ENCODE measurements around the gene ACAD10. TPM values are rescaled to one million over a fixed set of nuclear protein-coding genes. Genes with fewer than 3 reads are reported as not detected.
A peak's percentile ranks its signal among the peaks of the same experiment; 100 is the strongest.

The ACAD10 gene
- total and polyA plus RNA-seq, 2 donors from 2014 or later: 33.7 to 47.0 TPM

DNA sequence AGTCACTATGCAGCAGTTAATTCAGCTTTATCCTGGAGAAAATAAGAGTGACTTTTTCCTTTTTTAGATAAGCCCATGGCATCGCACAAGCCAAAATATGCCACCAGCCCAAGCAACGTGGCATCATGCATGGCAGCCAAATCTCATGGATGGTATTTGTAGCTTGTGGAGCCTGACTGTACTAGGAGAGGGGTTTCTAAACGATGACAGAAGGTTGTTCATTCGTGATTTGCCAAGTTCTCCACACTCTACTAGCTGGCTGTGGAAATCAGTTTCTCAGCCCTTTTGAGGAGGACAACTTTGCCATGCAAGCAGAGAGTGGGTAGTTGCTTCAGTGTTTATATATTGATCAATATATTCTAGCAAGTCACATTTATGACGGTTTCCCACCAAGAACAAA lies 45.3 kb upstream of the ACAD10 start:
- H3K27me3 ChIP-seq (ENCODE audit: control insufficient read depth, insufficient read depth, low read length): no peaks in the 10 kb centered on the region
- H3K4me1 ChIP-seq (ENCODE audit: control insufficient read depth in 2 of 3, insufficient read depth in 2 of 3, low read depth in 1 of 3, low read length in 3 of 3): peaks cover 3 to 14% (median 4%) of the 10 kb centered on the region in 3 donors
- peaks cover 0 to 15% (median 7%) of the 10 kb centered on the region in 3 donors for H3K36me3 ChIP-seq (ENCODE audit: control insufficient read depth in 2 of 3, insufficient read depth in 3 of 3, low read length in 3 of 3)
- H3K27ac ChIP-seq (ENCODE audit: low read depth in 2 of 2, low read length in 2 of 2): no peak overlapping the region
- FAIRE-seq (no peak), DNase-seq (no peak)
- H3K9me3 ChIP-seq (ENCODE audit: control insufficient read depth in 2 of 3, insufficient read depth in 1 of 3, low read length in 3 of 3): no peaks in the 10 kb centered on the region
- H3K4me3 ChIP-seq (ENCODE audit: low read length in 3 of 3): no peak overlapping the region
- TF ChIP-seq, protein P1, sequence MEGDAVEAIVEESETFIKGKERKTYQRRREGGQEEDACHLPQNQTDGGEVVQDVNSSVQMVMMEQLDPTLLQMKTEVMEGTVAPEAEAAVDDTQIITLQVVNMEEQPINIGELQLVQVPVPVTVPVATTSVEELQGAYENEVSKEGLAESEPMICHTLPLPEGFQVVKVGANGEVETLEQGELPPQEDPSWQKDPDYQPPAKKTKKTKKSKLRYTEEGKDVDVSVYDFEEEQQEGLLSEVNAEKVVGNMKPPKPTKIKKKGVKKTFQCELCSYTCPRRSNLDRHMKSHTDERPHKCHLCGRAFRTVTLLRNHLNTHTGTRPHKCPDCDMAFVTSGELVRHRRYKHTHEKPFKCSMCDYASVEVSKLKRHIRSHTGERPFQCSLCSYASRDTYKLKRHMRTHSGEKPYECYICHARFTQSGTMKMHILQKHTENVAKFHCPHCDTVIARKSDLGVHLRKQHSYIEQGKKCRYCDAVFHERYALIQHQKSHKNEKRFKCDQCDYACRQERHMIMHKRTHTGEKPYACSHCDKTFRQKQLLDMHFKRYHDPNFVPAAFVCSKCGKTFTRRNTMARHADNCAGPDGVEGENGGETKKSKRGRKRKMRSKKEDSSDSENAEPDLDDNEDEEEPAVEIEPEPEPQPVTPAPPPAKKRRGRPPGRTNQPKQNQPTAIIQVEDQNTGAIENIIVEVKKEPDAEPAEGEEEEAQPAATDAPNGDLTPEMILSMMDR (IDR thresholded peaks at IDR 0.05; ENCODE audit: borderline replicate concordance, extremely low read depth, insufficient read depth): no peak
- no peak overlapping the region for H3K9ac ChIP-seq (ENCODE audit: low read length in 3 of 3)
- intact Hi-C loops (cut with DNase I): no loop called here

DNA sequence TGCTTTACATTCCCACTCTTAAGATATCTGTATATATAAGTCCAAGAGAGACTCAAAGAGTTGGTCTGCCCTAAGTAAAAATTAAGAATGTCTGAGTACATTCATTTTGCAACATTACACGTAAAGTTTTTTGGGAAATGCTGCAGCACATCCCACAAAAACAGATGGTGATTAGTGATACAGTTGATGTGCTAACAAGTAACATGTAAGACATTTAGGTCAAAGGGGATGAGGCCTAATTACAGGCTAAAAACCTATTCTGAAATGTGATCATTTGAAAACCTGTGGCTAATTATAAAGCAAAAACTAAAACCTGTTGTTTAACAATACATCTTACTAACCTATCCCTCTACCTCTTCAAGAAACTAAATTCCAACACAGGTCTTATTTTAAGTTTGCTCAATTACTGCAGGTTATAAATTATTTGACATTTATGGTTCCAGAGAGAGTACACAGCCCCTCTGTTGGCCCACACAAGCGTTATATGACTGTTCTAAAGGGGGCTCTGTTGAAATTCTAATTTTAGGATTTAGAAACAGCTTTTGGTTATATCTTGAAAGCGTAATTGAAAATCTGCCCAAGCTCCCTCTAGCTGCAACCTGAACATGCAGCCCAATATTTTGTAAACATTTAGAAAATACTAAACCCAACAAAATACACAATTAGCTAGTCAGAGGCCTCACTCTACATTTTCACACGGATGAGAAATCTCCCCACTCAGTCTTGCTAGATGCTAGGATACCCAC lies 43.0 kb upstream of the ACAD10 start:
- DNase-seq (peak in 2 of 5 donors; percentile 11 to 41), FAIRE-seq (no peak)
- Histone ChIP-seq H3K27me3 (ENCODE audit: control insufficient read depth, insufficient read depth, low read length) (no peaks in the 10 kb centered on the region), H3K4me1 (ENCODE audit: control insufficient read depth in 2 of 3, insufficient read depth in 2 of 3, low read depth in 1 of 3, low read length in 3 of 3) (peaks cover 0 to 7% (median 0%) of the 10 kb centered on the region in 3 donors), H3K27ac (ENCODE audit: low read depth in 2 of 2, low read length in 2 of 2) (peak overlapping the region in 1 of 2 donors; percentile 54), H3K9ac (ENCODE audit: low read length in 3 of 3) (no peak overlapping the region), H3K36me3 (ENCODE audit: control insufficient read depth in 2 of 3, insufficient read depth in 3 of 3, low read length in 3 of 3) (peaks cover 0 to 31% (median 7%) of the 10 kb centered on the region in 3 donors), H3K9me3 (ENCODE audit: control insufficient read depth in 2 of 3, insufficient read depth in 1 of 3, low read length in 3 of 3) (no peaks in the 10 kb centered on the region), H3K4me3 (ENCODE audit: low read length in 3 of 3) (no peak overlapping the region)
- TF ChIP-seq, protein P1 (IDR thresholded peaks at IDR 0.05; ENCODE audit: borderline replicate concordance, extremely low read depth, insufficient read depth): no peak
- intact Hi-C loops (cut with DNase I): no loop called here

DNA sequence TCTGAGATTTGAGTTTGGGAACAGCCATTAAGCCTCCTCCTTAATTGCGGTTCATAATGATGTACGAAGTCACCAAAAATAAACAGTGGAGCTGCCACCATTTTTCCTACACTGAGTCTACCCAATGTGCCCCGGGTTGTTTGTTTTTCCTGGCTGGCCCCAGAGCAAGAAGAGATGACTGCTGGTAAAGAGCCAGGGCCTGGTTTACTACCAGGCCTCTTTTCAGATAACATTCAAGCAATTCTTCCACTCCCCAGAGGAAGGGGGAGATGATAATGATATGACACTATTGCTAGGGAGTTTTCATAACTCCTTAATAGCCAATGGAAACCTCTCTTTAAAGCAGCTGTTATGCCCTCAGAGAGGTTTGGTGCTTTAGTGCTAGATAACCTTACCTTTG lies 42.4 kb upstream of the ACAD10 start:
- Histone ChIP-seq H3K9me3 (ENCODE audit: control insufficient read depth in 2 of 3, insufficient read depth in 1 of 3, low read length in 3 of 3) (no peaks in the 10 kb centered on the region), H3K27ac (ENCODE audit: low read depth in 2 of 2, low read length in 2 of 2) (no peak overlapping the region), H3K36me3 (ENCODE audit: control insufficient read depth in 2 of 3, insufficient read depth in 3 of 3, low read length in 3 of 3) (peaks cover 0 to 31% (median 7%) of the 10 kb centered on the region in 3 donors), H3K4me3 (ENCODE audit: low read length in 3 of 3) (no peak overlapping the region), H3K9ac (ENCODE audit: low read length in 3 of 3) (no peak overlapping the region), H3K4me1 (ENCODE audit: control insufficient read depth in 2 of 3, insufficient read depth in 2 of 3, low read depth in 1 of 3, low read length in 3 of 3) (peaks cover 0 to 7% (median 0%) of the 10 kb centered on the region in 3 donors), H3K27me3 (ENCODE audit: control insufficient read depth, insufficient read depth, low read length) (no peaks in the 10 kb centered on the region)
- peak in 3 of 5 donors; percentile 18 to 39 (median 23) for DNase-seq
- FAIRE-seq: no peak
- TF ChIP-seq, protein P1 (IDR thresholded peaks at IDR 0.05; ENCODE audit: borderline replicate concordance, extremely low read depth, insufficient read depth): no peak
- intact Hi-C loops (cut with DNase I): no loop called here
